A549 (cell line): Measurements from ENCODE around the gene TBL1X. TPM values are rescaled to one million over a fixed set of nuclear protein-coding genes. Genes with fewer than 3 reads are reported as not detected.
"Not testable (repeated sequence)": the region's sequence is repeated elsewhere in the genome, so short reads cannot be mapped to it uniquely, and the experiment has no call there.

Experiments
- ATAC-seq, 2 experiments: fragments of 200-7000 bp in 1 of 2; fragments of >200 bp in 1 of 2; cut with Nextera tagmentation in 1 of 2; cut with Tn5 transposase in 1 of 2; 3 replicates each; pipeline versions ENCODE4 v1.8.0 to v1.9.1; 2018 to 2020; ENCODE audit warnings: mild to moderate bottlenecking in 1 of 2, moderate library complexity in 1 of 2
- CTCF ChIA-PET: fragments of 300-600 bp; sonication (Branson Sonifier 250); formaldehyde crosslinking; extraction: SDS; loops from one replicate; lab custom pipeline; 2021; ENCODE audit warnings: antibody characterized with exemption, inconsistent platforms; lab: Yijun Ruan, JAX
- POLR2A ChIA-PET: fragments of 350-600 bp; formaldehyde crosslinking; extraction: SDS; loops from one replicate; lab custom pipeline; 2021; ENCODE audit warnings: antibody characterized with exemption, inconsistent platforms; lab: Yijun Ruan, JAX
- DNase-seq, 2 experiments: peaks; one replicate each; pipeline versions ENCODE4 v3.0.0 to v3.0.0-alpha.2; 2011 to 2016; ENCODE audit warnings: low read depth in 1 of 2, low spot score in 1 of 2
- FAIRE-seq: peaks from 2 replicates; lab custom pipeline; 2011; peaks lifted over from hg19 to GRCh38; lab: Jason Lieb, UNC
- H3K27ac ChIP-seq, 2 experiments: fragments of >200 bp; sonication (Bioruptor Twin); formaldehyde crosslinking; 3 replicates each; pipeline ENCODE4 v1.5.1; 2016 to 2017
- H3K4me1 ChIP-seq: fragments of >200 bp; sonication (Bioruptor Twin); formaldehyde crosslinking; 3 replicates; pipeline ENCODE4 v1.6.1; 2016
- H3K4me2 ChIP-seq: fragments of >200 bp; sonication (Bioruptor Twin); formaldehyde crosslinking; 3 replicates; pipeline ENCODE4 v1.6.1; 2016
- H3K4me3 ChIP-seq: fragments of >200 bp; sonication (Bioruptor Twin); formaldehyde crosslinking; 3 replicates; pipeline ENCODE4 v1.5.1; 2016
- H3K9me3 ChIP-seq: fragments of >200 bp; sonication (Bioruptor Twin); formaldehyde crosslinking; 3 replicates; pipeline ENCODE4 v1.6.1; 2016
- BHLHE40 ChIP-seq: IDR thresholded peaks from 2 replicates; pipeline ENCODE4 v1.6.1; 2012; ENCODE audit warnings: low read depth, low read length, inconsistent platforms
- CBX2 ChIP-seq: fragments of 200-600 bp; sonication (generic); IDR thresholded peaks from 2 replicates; pipeline ENCODE4 v1.6.1; 2016; ENCODE audit warnings: low read depth, mild to moderate bottlenecking, borderline replicate concordance
- CBX8 ChIP-seq: fragments of 200-600 bp; sonication (generic); IDR thresholded peaks from 2 replicates; pipeline ENCODE4 v1.6.1; 2016
- EHF ChIP-seq: fragments of 250-450 bp; sonication (Bioruptor Pico); IDR thresholded peaks from 2 replicates; pipeline ENCODE4 v1.5.0; 2020; ENCODE audit warnings: mild to moderate bottlenecking
- EHMT2 ChIP-seq: fragments of 200-600 bp; sonication (generic); IDR thresholded peaks from 2 replicates; pipeline ENCODE4 v1.6.1; 2016; ENCODE audit warnings: antibody characterized with exemption, low read depth, mild to moderate bottlenecking, moderate library complexity
- FOSB ChIP-seq: fragments of 250-450 bp; sonication (Bioruptor Pico); IDR thresholded peaks from 2 replicates; pipeline ENCODE4 v1.5.0; 2020; ENCODE audit warnings: mild to moderate bottlenecking, moderate library complexity
- FOSL2 ChIP-seq, 2 experiments: fragments of 450-650 bp in 1 of 2; fragments of >200 bp in 1 of 2; sonication (Bioruptor Twin) in 1 of 2; formaldehyde crosslinking; IDR thresholded peaks; 2 replicates each; pipeline versions ENCODE4 v1.5.0 to v1.6.1; 2016 to 2020; ENCODE audit warnings: mild to moderate bottlenecking in 1 of 2, moderate library complexity in 1 of 2
- FOXS1 ChIP-seq: fragments of 250-450 bp; sonication (Bioruptor Pico); IDR thresholded peaks from 2 replicates; pipeline ENCODE4 v1.5.0; 2020; ENCODE audit warnings: mild to moderate bottlenecking, moderate library complexity
- GATA3 ChIP-seq: IDR thresholded peaks from 2 replicates; pipeline ENCODE4 v1.6.1; 2012; ENCODE audit warnings: borderline replicate concordance
- HMGXB4 ChIP-seq: fragments of 250-450 bp; sonication (Bioruptor Pico); IDR thresholded peaks from 2 replicates; pipeline ENCODE4 v1.5.0; 2021; ENCODE audit warnings: mild to moderate bottlenecking, moderate library complexity, borderline replicate concordance
- HOXA7 ChIP-seq: fragments of 250-450 bp; sonication (Bioruptor Pico); IDR thresholded peaks from 2 replicates; pipeline ENCODE4 v1.5.0; 2020; ENCODE audit warnings: mild to moderate bottlenecking, moderate library complexity
- KDM1A ChIP-seq: fragments of 200-600 bp; sonication (generic); IDR thresholded peaks from 2 replicates; pipeline ENCODE4 v1.6.1; 2016; ENCODE audit warnings: low read depth, mild to moderate bottlenecking
- MAFK ChIP-seq: fragments of 450-650 bp; IDR thresholded peaks from 2 replicates; pipeline ENCODE4 v1.6.1; 2014; ENCODE audit not compliant: partially characterized antibody
- MAX ChIP-seq: IDR thresholded peaks from 2 replicates; pipeline ENCODE4 v1.6.1; 2012
- MAZ ChIP-seq: fragments of 150-350 bp; IDR thresholded peaks from 2 replicates; pipeline ENCODE4 v1.6.1; 2014; ENCODE audit warnings: antibody characterized with exemption, low read depth, low read length, borderline replicate concordance
- MYC ChIP-seq: IDR thresholded peaks from 2 replicates; pipeline ENCODE4 v1.6.1; 2012; ENCODE audit warnings: mild to moderate bottlenecking, inconsistent platforms, low read length, improper control_type of control experiment, borderline replicate concordance
- NR3C1 ChIP-seq: fragments of >200 bp; sonication (Bioruptor Twin); formaldehyde crosslinking; IDR thresholded peaks from 3 replicates; pipeline ENCODE4 v1.6.1; 2017
- RFX5 ChIP-seq: fragments of 450-650 bp; IDR thresholded peaks from 2 replicates; pipeline ENCODE4 v1.7.1; 2014; ENCODE audit warnings: antibody characterized with exemption, mild to moderate bottlenecking, moderate library complexity
- RNF2 ChIP-seq: fragments of 200-600 bp; sonication (generic); IDR thresholded peaks from 2 replicates; pipeline ENCODE4 v1.6.1; 2016; ENCODE audit warnings: low read depth, mild to moderate bottlenecking, antibody characterized with exemption, moderate library complexity, borderline replicate concordance
- SMC3 ChIP-seq: fragments of >200 bp; sonication (Bioruptor Twin); formaldehyde crosslinking; IDR thresholded peaks from 3 replicates; pipeline ENCODE4 v1.6.1; 2018; ENCODE audit warnings: inconsistent platforms
- USF2 ChIP-seq: fragments of 450-650 bp; IDR thresholded peaks from 2 replicates; pipeline ENCODE4 v1.6.1; 2014; ENCODE audit warnings: antibody characterized with exemption
- ZC3H11A ChIP-seq: fragments of 450-650 bp; IDR thresholded peaks from 2 replicates; pipeline ENCODE4 v1.6.1; 2014; ENCODE audit warnings: antibody characterized with exemption, mild to moderate bottlenecking
- WGBS: methylation state at CpG from one replicate; pipeline ENCODE4 v1.1.6; 2017; ENCODE audit errors: missing lambda C conversion rate; 5-methylcytosine and 5-hydroxymethylcytosine counted together
- polyA plus RNA-seq, 4 experiments: library from polyadenylated mRNA; depleted of rRNA in 3 of 4; stranded (reverse); fragments of >200 nt; fragmentation: RNase III in 1 of 4; extraction: RNeasy Plus Mini Kit Qiagen cat#74134 plus additional on column Dnase treatment in 1 of 4; gene quantifications; 2 replicates in 3 of 4; 3 replicates in 1 of 4; pipeline ENCODE4 v1.2.3, GENCODE V29; 2011 to 2017

TBL1X gene
- polyA plus RNA-seq, 2 of the 4 experiments (the other 2 are of a cell fraction), result 14.6 to 18.0 TPM

DNA sequence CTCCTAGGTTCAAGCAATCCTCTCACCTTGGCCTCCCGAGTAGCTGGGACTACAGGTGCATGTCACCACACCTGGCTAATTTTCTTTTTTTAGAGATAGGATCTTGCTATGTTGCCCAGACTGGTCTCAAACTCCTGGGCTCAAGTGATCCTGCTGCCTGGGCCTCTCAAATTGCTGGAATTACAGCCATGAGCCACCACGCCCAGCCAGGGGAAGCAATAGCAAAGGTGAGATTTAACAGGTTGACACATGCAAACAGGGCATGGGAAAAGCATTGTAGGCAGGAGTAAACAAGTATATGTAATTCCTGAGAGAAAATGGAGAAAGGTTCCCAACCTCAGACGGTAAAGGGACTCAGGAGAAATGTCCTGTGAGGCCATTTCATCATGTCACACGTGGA, 33.6 kb upstream of the TBL1X start:
- 90% methylated on average over 4 of the region's 4 CpGs for WGBS
- H3K4me1 ChIP-seq, result no peaks in the 10 kb centered on the region
- no peak for DNase-seq
- H3K4me3 ChIP-seq, result no peak overlapping the region
- no peaks in the 10 kb centered on the region for H3K9me3 ChIP-seq
- no peak overlapping the region for H3K4me2 ChIP-seq
- no peak for TF ChIP-seq MAX
- TF ChIP-seq EHMT2, result no peak
- no peak for TF ChIP-seq NR3C1
- TF ChIP-seq MAZ, result no peak
- no peak for TF ChIP-seq MAFK
- TF ChIP-seq, all 56 proteins: peak for 0
- ChIA-PET CTCF (interaction anchor here (0.5 to 0.6 kb wide), 2 partner anchors 163 to 254 kb away, joined by 3 read pairs; no protein-coding TSS in a partner anchor), POLR2A (no interaction called here)
- no peak overlapping the region for H3K27ac ChIP-seq
- ATAC-seq (no peak), FAIRE-seq (peak; percentile 76)

GRCh38 chrX:9433596-9433995, 31.3 kb upstream of the TBL1X start:
- Histone ChIP-seq H3K4me2 (no peak overlapping the region), H3K4me3 (no peak overlapping the region), H3K4me1 (no peaks in the 10 kb centered on the region), H3K27ac (no peak overlapping the region), H3K9me3 (no peaks in the 10 kb centered on the region)
- CTCF ChIA-PET, result interaction anchor here (1.0 kb wide), 1 partner anchor 20 kb away, joined by 3 read pairs; no protein-coding TSS in a partner anchor
- POLR2A ChIA-PET, result no interaction called here
- DNase-seq, result no peak
- FAIRE-seq, result no peak
- WGBS, result 94% methylated on average over 2 of the region's 3 CpGs
- TF ChIP-seq FOSL2 (IDR thresholded peaks at IDR 0.05) (no peak), FOSL2 (CRISPR knock-in tag; IDR thresholded peaks at IDR 0.05) (no peak), EHF (CRISPR knock-in tag) (no peak), FOXS1 (CRISPR knock-in tag) (no peak), HOXA7 (CRISPR knock-in tag) (no peak), MYC (no peak), RNF2 (no peak), CBX2 (no peak), GATA3 (no peak), BHLHE40 (no peak), MAX (no peak)
- no peak for ATAC-seq

DNA sequence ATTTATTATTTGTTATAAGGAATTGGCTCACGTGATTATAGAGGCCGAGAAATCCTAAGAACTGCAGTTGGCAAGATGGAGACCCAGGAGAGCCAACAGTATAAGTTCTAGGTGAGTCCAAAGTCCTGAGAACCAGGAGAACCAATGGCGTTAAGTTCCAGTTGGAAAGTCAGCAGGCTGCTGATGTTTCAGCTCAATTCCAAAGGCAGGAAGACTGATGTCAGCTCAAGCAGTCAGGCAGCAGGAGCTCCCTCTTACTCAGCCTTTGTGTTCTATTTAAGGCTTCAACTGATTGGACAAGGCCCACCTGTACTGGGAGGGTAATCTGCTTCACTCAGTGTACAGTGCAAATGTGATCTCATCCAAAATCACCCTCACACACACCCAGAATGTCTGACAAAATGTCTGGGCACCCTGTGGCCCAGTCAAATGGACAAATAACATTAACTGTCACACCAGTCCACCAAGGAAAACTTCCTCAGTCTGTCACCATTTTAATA, 30.8 kb upstream of the TBL1X start:
- Histone ChIP-seq H3K4me3 (no peak overlapping the region), H3K4me2 (no peak overlapping the region), H3K9me3 (no peaks in the 10 kb centered on the region), H3K27ac (no peak overlapping the region), H3K4me1 (no peaks in the 10 kb centered on the region)
- ChIA-PET POLR2A (no interaction called here), CTCF (interaction anchor here (1.0 kb wide), 1 partner anchor 21 kb away, joined by 3 read pairs; no protein-coding TSS in a partner anchor)
- ATAC-seq (no peak), DNase-seq (no peak), FAIRE-seq (no peak)
- WGBS, result 73% methylated on average over 3 of the region's 3 CpGs
- TF ChIP-seq USF2, result no peak
- TF ChIP-seq KDM1A, result no peak
- no peak for TF ChIP-seq EHMT2
- TF ChIP-seq HMGXB4, result no peak
- no peak for TF ChIP-seq SMC3
- TF ChIP-seq ZC3H11A, result no peak
- no peak for TF ChIP-seq FOSB (CRISPR knock-in tag)
- TF ChIP-seq CBX8, result no peak
- no peak for TF ChIP-seq GATA3
- TF ChIP-seq RFX5, result no peak

- H3K4me2 ChIP-seq, CTCF ChIA-PET, H3K27ac ChIP-seq, ATAC-seq, H3K9me3 ChIP-seq, FAIRE-seq, H3K4me1 ChIP-seq, POLR2A ChIA-PET, DNase-seq, H3K4me3 ChIP-seq: not testable (repeated sequence)
- 78% methylated on average over 1 of the region's 2 CpGs for WGBS
These were observed 29.8 kb upstream of the TBL1X start for GRCh38 chrX:9435086-9435485.
